K562 (cell line): ENCODE data around the gene HOXA5.

ENCODE experiments used
- BCL6 ChIP-seq: fragments of 250-450 bp; sonication (Bioruptor Pico); IDR thresholded peaks from 2 replicates; pipeline ENCODE4 v1.4.0; 2020
- EGR1 ChIP-seq: fragments of 450-650 bp; conservative IDR thresholded peaks from 2 replicates; pipeline ENCODE4 v1.6.1; 2017; ENCODE audit warnings: mild to moderate bottlenecking
- MAFF ChIP-seq: IDR thresholded peaks from 2 replicates; pipeline ENCODE4 v1.6.1; 2012; ENCODE audit warnings: low read length, improper control_type of control experiment
- MAZ ChIP-seq, 2 experiments: fragments of 450-650 bp in 1 of 2; sonication (generic) in 1 of 2; formaldehyde crosslinking; IDR thresholded peaks in 1 of 2; conservative IDR thresholded peaks in 1 of 2; 2 replicates each; pipeline versions ENCODE4 v1.4.0 to v1.5.0; 2020; ENCODE audit warnings: mild to moderate bottlenecking in 1 of 2, missing genetic modification reagents in 1 of 2
- MTF1 ChIP-seq: fragments of 250-450 bp; sonication (Bioruptor Pico); IDR thresholded peaks from 2 replicates; pipeline ENCODE4 v1.9.0; 2021; ENCODE audit warnings: moderate library complexity, mild to moderate bottlenecking, inconsistent platforms, borderline replicate concordance
- SP1 ChIP-seq: sonication (generic); formaldehyde crosslinking; IDR thresholded peaks from 2 replicates; pipeline ENCODE4 v1.8.1; 2022; ENCODE audit warnings: mild to moderate bottlenecking, missing genetic modification reagents
- ZKSCAN1 ChIP-seq: fragments of 150-350 bp; IDR thresholded peaks from 2 replicates; pipeline ENCODE4 v1.6.1; 2016; ENCODE audit warnings: low read depth, low read length
- ZNF217 ChIP-seq: sonication (generic); formaldehyde crosslinking; IDR thresholded peaks from 2 replicates; pipeline ENCODE4 v1.8.0; 2022; ENCODE audit warnings: mild to moderate bottlenecking, missing genetic modification reagents
- TF ChIP-seq, protein P1 (sequence below): sonication (generic); formaldehyde crosslinking; IDR thresholded peaks from 2 replicates; pipeline ENCODE4 v1.8.1; 2022; ENCODE audit warnings: missing genetic modification reagents

DNA sequence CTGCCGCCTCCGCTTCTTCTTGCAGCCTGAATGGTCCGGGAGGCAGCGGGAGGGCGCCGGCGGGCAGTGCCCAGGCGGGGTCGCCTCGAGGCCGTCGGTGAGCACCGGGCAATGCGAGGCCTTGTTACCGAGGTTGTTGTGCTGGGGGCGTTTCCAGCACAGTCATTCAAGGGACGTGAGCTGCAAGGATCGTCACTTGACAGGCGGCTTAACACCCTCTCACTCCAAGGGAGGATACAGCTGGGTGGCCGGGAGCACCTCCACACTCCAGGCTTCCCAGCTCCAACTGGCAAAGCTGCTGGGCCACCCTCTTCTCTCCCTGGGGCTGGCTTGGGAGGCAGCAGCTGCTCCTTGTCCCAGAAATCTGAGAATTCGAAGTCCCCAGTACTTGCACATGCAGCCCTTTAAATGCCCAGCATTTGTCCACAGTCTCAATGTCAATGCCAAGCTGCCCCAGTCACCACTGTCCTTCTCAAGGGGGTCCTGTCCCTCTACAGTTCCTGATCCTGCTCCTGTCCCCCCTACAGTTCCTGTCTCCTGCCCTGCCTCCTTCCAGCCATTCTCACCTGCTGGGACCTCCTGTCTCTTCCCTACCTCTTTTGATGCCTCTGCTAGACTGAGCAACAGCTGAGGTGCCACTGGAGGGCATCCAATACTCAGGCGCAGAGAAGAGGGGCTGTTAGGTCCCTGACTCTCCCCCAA is 46.0 kb upstream of the HOXA5 start:
- TF ChIP-seq ZNF217 (no peak), MTF1 (CRISPR knock-in tag) (no peak), MAZ (CRISPR knock-in tag; conservative IDR thresholded peaks at IDR 0.05 in 1 of 2, IDR thresholded peaks at IDR 0.05 in 1 of 2) (no peak), SP1 (CRISPR knock-in tag) (no peak), ZKSCAN1 (no peak), EGR1 (no peak), MAFF (no peak), BCL6 (CRISPR knock-in tag) (no peak)
- TF ChIP-seq, protein P1, sequence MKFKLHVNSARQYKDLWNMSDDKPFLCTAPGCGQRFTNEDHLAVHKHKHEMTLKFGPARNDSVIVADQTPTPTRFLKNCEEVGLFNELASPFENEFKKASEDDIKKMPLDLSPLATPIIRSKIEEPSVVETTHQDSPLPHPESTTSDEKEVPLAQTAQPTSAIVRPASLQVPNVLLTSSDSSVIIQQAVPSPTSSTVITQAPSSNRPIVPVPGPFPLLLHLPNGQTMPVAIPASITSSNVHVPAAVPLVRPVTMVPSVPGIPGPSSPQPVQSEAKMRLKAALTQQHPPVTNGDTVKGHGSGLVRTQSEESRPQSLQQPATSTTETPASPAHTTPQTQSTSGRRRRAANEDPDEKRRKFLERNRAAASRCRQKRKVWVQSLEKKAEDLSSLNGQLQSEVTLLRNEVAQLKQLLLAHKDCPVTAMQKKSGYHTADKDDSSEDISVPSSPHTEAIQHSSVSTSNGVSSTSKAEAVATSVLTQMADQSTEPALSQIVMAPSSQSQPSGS (CRISPR knock-in tag), result no peak
